ENCODE measurements around the gene C1S.

The C1S gene

GRCh38 chr12:7075939-7076338, 15.4 kb downstream of the C1S start:
- no peak for DNase-seq (ENCODE audit: low read depth in 2 of 2)

DNA sequence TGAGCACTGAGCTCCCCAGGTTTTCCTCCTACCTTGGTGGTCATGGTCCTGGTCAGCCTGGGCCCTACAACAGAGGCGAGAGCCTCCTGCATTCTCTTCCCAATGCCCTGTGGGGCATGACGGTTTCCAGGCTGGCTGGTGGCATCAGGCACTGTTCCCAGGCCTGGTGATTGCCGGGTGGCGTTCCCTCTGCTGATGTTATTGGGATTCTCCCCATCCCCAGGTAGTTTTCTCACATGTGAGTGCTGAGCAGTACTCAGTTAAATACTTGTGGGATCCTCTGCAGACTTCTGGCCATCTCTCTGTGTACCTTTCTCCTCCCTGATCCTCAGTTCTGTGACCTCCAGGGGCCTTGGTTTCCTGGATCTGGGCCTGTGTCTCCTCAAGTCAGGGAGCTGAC, 16.0 kb downstream of the C1S start:
- no peak for DNase-seq (ENCODE audit: low read depth in 2 of 2)

DNA sequence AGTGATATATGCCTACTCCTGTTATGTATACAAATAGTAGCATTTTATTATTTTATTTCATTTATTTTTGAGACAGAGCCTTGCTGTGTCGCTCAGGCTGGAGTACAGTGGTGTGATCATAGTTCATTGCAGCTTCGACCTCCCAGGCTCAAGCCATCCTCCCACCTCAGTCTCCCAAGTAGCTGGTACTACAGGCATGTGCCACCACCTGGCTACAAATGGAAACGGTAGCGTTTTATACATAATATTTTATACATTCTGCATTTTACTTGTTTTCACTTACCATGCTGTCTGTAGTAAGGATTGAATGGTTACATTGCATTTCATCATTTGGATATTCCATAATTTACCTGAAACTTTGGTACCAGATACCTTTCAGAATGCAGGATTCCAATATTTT, 17.6 kb downstream of the C1S start:
- DNase-seq (ENCODE audit: low read depth in 2 of 2), result no peak

DNA sequence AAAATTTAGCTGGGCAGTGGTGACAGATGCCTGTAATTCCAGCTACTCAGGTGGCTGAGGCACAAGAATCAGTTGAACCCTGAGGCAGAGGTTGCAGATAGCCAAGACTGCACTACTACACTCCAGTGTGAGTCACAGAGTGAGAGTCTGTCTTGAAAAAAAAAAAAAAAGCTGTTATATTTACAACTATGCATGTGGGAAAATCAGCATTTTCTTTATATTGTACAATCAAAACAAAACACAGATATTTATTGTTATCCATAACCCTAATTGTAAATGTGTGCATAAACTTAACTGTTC, 19.3 kb downstream of the C1S start:
- no peak for DNase-seq (ENCODE audit: low read depth in 2 of 2)

DNA sequence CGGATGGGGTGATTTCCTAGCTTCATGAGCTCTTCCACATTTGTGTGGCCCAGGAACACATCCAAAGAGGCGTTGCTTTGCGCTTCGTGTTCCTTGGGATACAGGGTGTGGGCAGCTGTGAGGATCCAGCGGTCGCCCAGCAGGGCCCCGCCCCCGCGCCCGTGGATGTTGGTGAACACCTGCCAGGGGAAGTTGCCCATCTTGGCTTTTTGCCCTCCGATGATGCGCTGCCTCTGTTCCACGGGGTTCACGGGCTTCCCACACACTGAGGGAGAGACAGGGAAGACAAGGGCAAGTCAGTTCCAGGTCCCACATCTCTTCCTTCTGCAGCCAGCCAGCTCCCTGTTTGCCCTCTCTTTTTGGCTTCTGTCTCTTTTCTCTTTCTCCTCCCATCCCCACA, 20.5 kb downstream of the C1S start:
- no peak for DNase-seq (ENCODE audit: low read depth in 2 of 2)

- no peak for DNase-seq (ENCODE audit: low read depth in 2 of 2)
Measured at GRCh38 chr12:7083125-7083524, 22.6 kb downstream of the C1S start.

DNA sequence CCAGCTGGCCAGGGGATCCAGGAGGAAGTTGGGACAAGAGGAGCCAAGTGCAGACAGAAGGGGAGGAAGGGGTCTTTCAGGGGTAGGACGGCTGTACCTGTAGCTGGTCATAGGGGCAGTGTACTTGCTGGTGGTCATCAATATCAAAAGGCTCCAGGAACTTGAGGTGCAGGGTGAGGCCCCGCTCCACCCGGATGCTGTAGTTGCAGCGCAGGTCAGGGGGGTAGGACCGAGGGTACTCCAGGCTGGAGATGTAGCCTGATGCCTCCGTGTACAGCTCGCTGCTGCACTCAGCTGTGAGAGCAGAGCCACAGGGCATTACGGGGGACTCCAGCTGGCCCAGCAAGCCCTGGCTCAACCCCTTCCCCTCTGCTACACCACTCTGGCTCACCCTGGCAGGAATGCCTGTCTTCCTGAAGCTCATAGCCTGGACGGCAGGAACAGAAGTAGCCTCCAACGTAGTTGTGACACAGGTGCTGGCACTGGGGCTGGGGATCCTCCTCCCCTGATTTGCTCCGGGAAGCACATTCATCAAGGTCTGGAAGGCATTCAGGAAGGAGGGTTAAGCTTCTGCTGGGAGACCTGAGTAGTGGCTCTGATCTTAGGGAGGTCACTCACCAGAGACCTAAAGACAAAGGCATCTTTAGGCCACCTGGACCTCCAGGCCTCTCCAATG, 28.8 kb downstream of the C1S start:
- no peak for DNase-seq (ENCODE audit: low read depth in 2 of 2)

DNA sequence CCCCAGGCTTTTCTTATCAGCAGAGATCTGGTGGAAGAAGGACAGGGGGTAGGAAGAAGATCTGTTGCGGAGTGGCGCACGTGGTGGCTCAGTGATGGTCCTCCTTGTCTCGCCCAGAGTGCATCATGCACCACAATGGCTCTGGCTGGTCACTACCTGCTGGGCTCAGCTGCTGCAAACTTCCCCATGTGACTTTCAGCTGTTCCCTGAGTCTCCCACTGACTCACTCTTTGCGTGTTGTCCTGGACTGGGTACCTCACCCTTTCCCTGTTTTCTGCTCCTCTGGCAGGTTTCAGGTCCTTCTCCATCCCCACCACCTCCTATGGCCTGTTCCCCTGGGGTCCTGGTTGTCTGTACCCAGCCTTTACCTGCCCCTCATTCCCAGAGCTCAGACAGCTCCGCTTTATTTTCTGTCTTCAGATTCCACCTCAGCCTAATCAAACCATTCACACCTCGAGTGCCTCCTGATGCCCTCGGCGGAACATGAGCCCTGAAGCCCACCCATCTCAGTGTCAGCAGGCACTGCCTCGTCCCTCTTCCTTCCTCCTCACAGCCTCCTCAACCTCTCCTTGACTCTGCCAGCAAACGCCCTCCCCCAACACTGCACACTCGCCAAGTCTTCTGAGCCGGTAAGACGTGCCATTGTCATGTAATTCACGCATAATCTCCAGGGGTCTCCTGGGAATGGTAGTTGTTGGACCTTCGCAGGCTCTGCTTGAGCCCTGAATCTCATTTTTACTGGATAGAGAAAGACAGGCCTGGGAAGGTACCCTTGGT, 29.9 kb downstream of the C1S start:
- DNase-seq (ENCODE audit: low read depth in 2 of 2), result no peak

GRCh38 chr12:7091171-7091570, 30.7 kb downstream of the C1S start:
- DNase-seq (ENCODE audit: low read depth in 2 of 2), result no peak

- no peak for DNase-seq (ENCODE audit: low read depth in 2 of 2)
Measured at GRCh38 chr12:7091660-7092228, 31.2 kb downstream of the C1S start.

GRCh38 chr12:7092229-7092985, 31.9 kb downstream of the C1S start, which contains the start of gene C1R:
Gene C1R (minus strand): TSS chr12:7092445. CDS start chr12:7092388, 57 bp downstream.
- peak; percentile 59 to 68 for DNase-seq (ENCODE audit: low read depth in 2 of 2)

DNA sequence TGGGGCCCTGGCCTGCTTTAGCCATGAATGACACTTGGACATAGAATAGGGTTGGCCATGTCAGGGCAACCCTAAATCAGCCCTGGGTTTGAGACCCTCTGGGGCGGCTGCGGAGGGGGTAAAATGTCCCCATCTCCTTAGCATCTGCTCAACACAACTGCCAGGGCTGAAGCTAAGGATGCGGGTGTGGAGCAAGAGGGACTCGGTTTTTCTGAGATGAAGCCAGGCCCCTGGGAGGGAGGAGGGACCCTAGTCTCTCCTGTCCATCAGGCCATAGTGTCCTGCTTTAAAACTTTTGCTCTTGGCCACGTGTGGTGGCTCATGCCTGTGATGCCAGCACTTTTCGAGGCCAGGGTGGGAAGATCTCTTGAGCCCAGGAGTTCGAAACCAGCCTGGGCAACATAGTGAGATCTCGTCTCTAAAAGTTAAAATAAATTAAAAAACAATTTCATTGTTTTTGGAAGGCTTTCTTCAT, 32.5 kb downstream of the C1S start:
- DNase-seq (ENCODE audit: low read depth in 2 of 2), result no peak

- no peak for DNase-seq (ENCODE audit: low read depth in 2 of 2)
Measured at GRCh38 chr12:7093486-7093885, 33.0 kb downstream of the C1S start.

DNA sequence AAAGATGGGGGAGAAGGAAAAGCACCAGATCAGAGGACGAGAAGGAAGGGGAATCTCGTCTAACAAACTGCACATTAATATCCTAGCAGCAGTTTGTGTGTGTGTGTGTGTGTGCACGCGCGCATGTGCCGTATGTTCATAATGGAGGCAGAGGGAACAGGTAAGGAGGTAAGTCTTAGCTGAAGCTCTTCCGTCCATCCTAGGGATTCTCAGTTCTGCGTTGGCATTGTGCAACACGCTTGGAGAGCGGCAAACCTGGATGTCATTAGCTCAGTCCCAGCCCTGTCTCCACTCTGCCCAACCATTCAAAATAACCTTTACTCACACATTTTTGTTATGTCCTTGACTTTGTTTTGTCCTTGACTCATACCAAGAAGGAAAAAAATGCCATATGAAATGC, 33.4 kb downstream of the C1S start:
- DNase-seq (ENCODE audit: low read depth in 2 of 2), result no peak

DNA sequence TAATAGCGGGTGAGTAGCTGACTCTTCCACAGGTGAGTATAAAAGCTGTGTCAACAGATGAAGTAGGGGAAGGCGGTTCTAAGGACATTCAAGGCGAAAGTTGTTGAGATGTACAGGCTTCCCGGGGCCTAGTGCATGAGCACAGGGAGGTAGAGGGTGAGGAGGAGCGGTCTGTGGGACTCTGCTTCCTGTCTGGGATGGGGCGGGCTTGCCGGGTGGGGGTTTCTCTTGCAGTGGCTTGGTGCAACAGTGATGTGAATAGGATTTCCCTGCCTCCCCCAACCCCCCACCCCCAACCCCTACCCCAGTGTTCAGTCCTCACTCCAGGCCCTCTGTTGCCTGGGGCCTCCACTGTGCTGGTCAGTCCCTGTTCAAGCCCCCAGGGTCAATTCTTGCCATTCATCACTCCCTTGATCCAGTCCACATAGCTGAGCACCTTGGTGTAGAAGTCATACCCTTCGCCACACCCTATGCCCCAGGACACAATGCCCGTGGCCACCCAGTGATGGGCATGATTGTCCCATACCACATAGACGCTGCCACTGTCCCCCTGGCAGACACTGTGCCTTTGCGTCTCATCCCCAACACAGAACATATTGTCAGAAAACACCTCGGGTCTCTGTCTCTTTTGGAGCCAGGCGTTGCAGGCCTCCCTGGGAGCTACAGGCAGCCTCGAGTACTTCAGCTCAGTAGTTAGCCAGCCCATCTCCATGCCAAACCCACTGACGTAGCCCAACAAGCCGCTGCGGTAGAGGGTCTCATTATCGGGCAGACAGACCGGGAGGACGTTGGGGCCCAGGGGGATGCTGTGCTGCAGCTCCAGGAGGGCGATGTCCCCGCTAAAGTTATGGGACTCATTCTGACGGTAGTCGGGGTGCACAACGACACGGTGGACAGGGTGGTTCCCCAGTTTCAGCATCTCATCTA, 35.8 kb downstream of the C1S start:
- DNase-seq (ENCODE audit: low read depth in 2 of 2), result no peak

- DNase-seq (ENCODE audit: low read depth in 2 of 2), result no peak
Measured at GRCh38 chr12:7096979-7097378, 36.5 kb downstream of the C1S start.

DNA sequence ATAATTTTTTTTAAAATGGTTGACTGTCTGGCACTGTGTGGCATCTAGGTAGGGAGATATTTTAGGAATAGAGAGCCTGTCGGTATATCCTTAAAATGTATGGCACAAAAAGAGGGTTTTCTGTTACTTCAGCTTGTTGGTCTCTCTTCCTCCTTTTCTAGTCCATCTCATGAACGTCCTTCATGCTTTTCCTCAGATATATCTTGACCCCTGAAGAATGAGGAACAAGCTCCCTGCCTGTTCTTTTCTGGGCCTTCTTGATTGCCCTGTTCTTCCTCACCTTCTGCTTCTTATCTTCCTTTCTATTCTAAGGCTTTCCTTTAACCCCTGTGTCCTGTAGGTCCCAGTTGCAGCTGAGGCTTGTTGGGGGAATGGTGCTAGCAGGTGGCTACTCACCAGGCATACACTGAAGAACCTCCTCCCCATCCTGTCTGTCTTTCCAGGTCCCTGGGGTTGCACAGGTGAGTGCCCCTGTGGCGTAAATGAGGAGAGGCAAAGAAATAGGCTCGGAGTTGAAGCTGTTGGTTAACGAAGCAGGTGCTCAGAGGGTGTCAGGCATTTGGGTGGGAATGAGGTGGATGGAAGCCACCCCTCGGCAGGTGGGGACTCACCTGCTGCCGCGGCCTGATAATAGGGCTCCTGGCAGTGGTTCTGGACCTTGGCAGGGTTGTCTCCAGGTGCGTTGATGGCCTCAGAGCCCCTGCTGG, 38.9 kb downstream of the C1S start:
- DNase-seq (ENCODE audit: low read depth in 2 of 2), result no peak

DNA sequence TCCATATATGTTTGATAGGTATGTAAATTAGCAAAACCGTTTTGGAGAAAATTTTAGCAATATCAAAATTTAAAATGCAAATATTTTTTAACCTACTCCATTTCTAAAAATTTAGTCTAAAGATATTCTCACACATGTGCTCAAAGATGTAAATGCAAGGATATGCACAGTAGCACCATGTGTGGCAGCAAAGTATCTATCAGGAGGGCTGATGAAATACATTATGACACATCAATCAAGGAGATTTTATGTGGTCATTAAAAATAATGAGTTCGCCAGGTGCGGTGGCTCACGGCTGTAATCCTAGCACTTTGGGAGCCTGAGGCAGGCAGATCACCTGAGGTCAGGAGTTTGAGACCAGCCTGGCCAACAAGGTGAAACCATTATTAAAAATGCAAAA, 39.7 kb downstream of the C1S start:
- no peak for DNase-seq (ENCODE audit: low read depth in 2 of 2)

- no peak for DNase-seq (ENCODE audit: low read depth in 2 of 2)
Measured at GRCh38 chr12:7101047-7101693, 40.7 kb downstream of the C1S start.

DNA sequence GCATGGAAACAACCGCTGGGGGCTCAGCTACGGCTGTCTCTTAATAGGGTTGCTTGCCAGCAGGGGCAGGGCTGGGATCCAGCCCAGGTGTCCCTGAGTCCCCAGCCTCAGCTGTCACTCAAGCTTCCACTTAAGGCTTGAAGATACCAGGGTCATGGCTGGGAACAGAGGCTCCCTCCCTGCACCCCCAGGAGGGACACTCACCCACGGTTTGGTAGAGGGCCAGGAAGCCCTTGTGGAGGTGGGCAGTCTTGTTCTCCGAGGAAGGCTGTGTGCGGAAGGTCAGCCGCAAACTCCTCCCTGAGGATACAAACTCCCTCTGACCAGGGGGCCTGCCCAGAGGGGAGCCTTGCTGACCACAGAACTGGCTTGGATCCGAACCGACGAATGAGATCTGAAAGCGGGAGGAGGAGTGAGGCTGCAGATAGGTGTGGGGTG, 41.2 kb downstream of the C1S start:
- DNase-seq (ENCODE audit: low read depth in 2 of 2), result no peak

Measured in stimulated activated CD4-positive, alpha-beta T cell treated with anti-CD3 and anti-CD28 coated beads, Interleukin-1b, Interleukin-23, amount 100 ng/mL, for 4 hours (primary cell).